H1 (cell line): Measurements from ENCODE around the gene ARHGAP24. TPM values are rescaled to one million over a fixed set of nuclear protein-coding genes. Genes with fewer than 3 reads are reported as not detected.

Experiments used
- CTCF ChIA-PET: fragments of 300-600 bp; sonication (Branson Sonifier 250); formaldehyde crosslinking; loops from one replicate; lab custom pipeline; 2021; ENCODE audit not compliant: partially characterized antibody; lab: Charles Lee
- POLR2A ChIA-PET: fragments of 300-600 bp; sonication (Branson Sonifier 250); formaldehyde crosslinking; loops from one replicate; lab custom pipeline; 2021; ENCODE audit warnings: inconsistent platforms; ENCODE audit not compliant: partially characterized antibody; lab: Charles Lee
- DNase-seq, 2 experiments: peaks; one replicate each; pipeline versions ENCODE4 v3.0.0 to v3.0.0-alpha.2; 2010 to 2022; ENCODE audit warnings: low spot score in 2 of 2, low read depth in 1 of 2, mixed read lengths in 1 of 2
- FAIRE-seq: peaks from 2 replicates; lab custom pipeline; 2011; peaks lifted over from hg19 to GRCh38; lab: Jason Lieb, UNC
- H2AFZ ChIP-seq: 2 replicates; pipeline ENCODE4 v1.8.1; 2012; ENCODE audit warnings: low read length, inconsistent platforms
- H2AK5ac ChIP-seq: 2 replicates; pipeline ENCODE4 v1.6.1; 2013; ENCODE audit warnings: low read depth, low read length
- H2BK120ac ChIP-seq: replicated peaks from 2 replicates; pipeline ENCODE3; 2013; ENCODE audit warnings: low read depth, low read length, inconsistent platforms
- H2BK12ac ChIP-seq: 2 replicates; pipeline ENCODE4 v1.6.1; 2013; ENCODE audit warnings: low read depth, low read length
- H2BK15ac ChIP-seq: 2 replicates; pipeline ENCODE4 v1.6.1; 2013; ENCODE audit warnings: low read length
- H2BK20ac ChIP-seq: 2 replicates; pipeline ENCODE4 v1.6.1; 2013; ENCODE audit warnings: low read length
- H2BK5ac ChIP-seq: 2 replicates; pipeline ENCODE4 v1.6.1; 2013; ENCODE audit warnings: low read depth, low read length
- H3K14ac ChIP-seq: 2 replicates; pipeline ENCODE4 v1.6.1; 2013; ENCODE audit warnings: inconsistent platforms; ENCODE audit not compliant: insufficient read length
- H3K18ac ChIP-seq: 2 replicates; pipeline ENCODE4 v1.6.1; 2013; ENCODE audit warnings: low read length; ENCODE audit errors: extremely low read depth
- H3K23ac ChIP-seq: 2 replicates; pipeline ENCODE4 v1.6.1; 2013; ENCODE audit warnings: inconsistent platforms; ENCODE audit not compliant: insufficient read length
- H3K23me2 ChIP-seq: 2 replicates; pipeline ENCODE4 v1.6.1; 2013; ENCODE audit warnings: low read depth, low read length
- H3K27ac ChIP-seq: 2 replicates; pipeline ENCODE4 v1.6.1; 2011; ENCODE audit warnings: low read depth, low read length, inconsistent platforms
- H3K27me3 ChIP-seq, 4 experiments: replicated peaks in 1 of 4; 1 replicate in 1 of 4; 2 replicates in 3 of 4; pipeline versions ENCODE4 v1.6.1 to v1.8.1; 2011 to 2013; ENCODE audit warnings: low read length in 3 of 4, mild to moderate bottlenecking in 3 of 4, inconsistent platforms in 2 of 4, mixed read lengths in 2 of 4, moderate library complexity in 1 of 4; ENCODE audit not compliant: control insufficient read depth in 3 of 4, insufficient read depth in 3 of 4; ENCODE audit errors: extremely low read depth in 1 of 4
- H3K36me3 ChIP-seq, 4 experiments: 2 replicates each; pipeline versions ENCODE4 v1.6.1 to v1.8.1; 2011 to 2013; ENCODE audit warnings: mild to moderate bottlenecking in 4 of 4, low read length in 3 of 4, moderate library complexity in 2 of 4, control low read depth in 1 of 4, inconsistent platforms in 1 of 4; ENCODE audit not compliant: insufficient read depth in 4 of 4, control insufficient read depth in 2 of 4
- H3K4ac ChIP-seq: replicated peaks from 2 replicates; pipeline ENCODE3; 2013; ENCODE audit warnings: low read length, low read depth, mixed read lengths, inconsistent platforms; ENCODE audit not compliant: insufficient read length
- H3K4me1 ChIP-seq, 4 experiments: replicated peaks in 1 of 4; 1 replicate in 1 of 4; 2 replicates in 3 of 4; pipeline versions ENCODE4 v1.6.1 to v1.8.1; 2011 to 2013; ENCODE audit warnings: low read length in 3 of 4, inconsistent platforms in 2 of 4, mixed read lengths in 1 of 4; ENCODE audit not compliant: insufficient read depth in 4 of 4, control insufficient read depth in 3 of 4
- H3K4me2 ChIP-seq, 2 experiments: 2 replicates each; pipeline versions ENCODE4 v1.6.1 to v1.8.1; 2011 to 2013; ENCODE audit warnings: low read depth in 2 of 2, low read length in 2 of 2, control low read depth in 1 of 2, inconsistent platforms in 1 of 2, mild to moderate bottlenecking in 1 of 2; ENCODE audit not compliant: insufficient read depth in 1 of 2
- H3K4me3 ChIP-seq, 4 experiments: fragments of 200-600, 300-600 bp in 1 of 4; sonication (generic), shearing (Covaris generic), sonication (Bioruptor Twin) in 1 of 4; 2 replicates each; pipeline versions ENCODE4 v1.5.1 to v1.8.1; 2011 to 2016; ENCODE audit warnings: low read length in 4 of 4, low read depth in 3 of 4, control low read depth in 2 of 4, inconsistent platforms in 2 of 4, mild to moderate bottlenecking in 2 of 4, mixed read lengths in 1 of 4, moderate library complexity in 1 of 4; ENCODE audit not compliant: insufficient read depth in 2 of 4; ENCODE audit errors: extremely low read depth in 1 of 4
- H3K56ac ChIP-seq: replicated peaks from 2 replicates; pipeline ENCODE3; 2013; ENCODE audit warnings: low read depth, mild to moderate bottlenecking, mixed read lengths, low read length, inconsistent platforms; ENCODE audit not compliant: insufficient read length
- H3K79me1 ChIP-seq: 2 replicates; pipeline ENCODE4 v1.6.1; 2013; ENCODE audit warnings: low read depth, low read length, control low read depth
- H3K79me2 ChIP-seq, 2 experiments: 2 replicates each; pipeline versions ENCODE4 v1.6.1 to v1.8.1; 2012 to 2013; ENCODE audit warnings: low read length in 2 of 2, mild to moderate bottlenecking in 2 of 2, inconsistent platforms in 1 of 2; ENCODE audit not compliant: insufficient read depth in 2 of 2, control insufficient read depth in 1 of 2
- H3K9ac ChIP-seq, 4 experiments: replicated peaks in 1 of 4; 1 replicate in 1 of 4; 2 replicates in 3 of 4; pipeline versions ENCODE4 v1.6.1 to v1.8.1; 2011 to 2013; ENCODE audit warnings: low read depth in 3 of 4, low read length in 3 of 4, control low read depth in 2 of 4, mild to moderate bottlenecking in 2 of 4, moderate library complexity in 2 of 4, inconsistent platforms in 1 of 4; ENCODE audit errors: extremely low read depth in 1 of 4
- H3K9me3 ChIP-seq, 2 experiments: 2 replicates each; pipeline versions ENCODE4 v1.6.1 to v1.8.1; 2012 to 2013; ENCODE audit warnings: mild to moderate bottlenecking in 2 of 2, moderate library complexity in 2 of 2, control low read depth in 1 of 2, inconsistent platforms in 1 of 2, low read depth in 1 of 2, low read length in 1 of 2, mixed read lengths in 1 of 2; ENCODE audit not compliant: insufficient read depth in 2 of 2
- H4K20me1 ChIP-seq, 2 experiments: replicated peaks in 1 of 2; 2 replicates each; pipeline versions ENCODE3 to v1.8.1; 2011 to 2013; ENCODE audit warnings: inconsistent platforms in 2 of 2, low read length in 2 of 2, mild to moderate bottlenecking in 1 of 2; ENCODE audit not compliant: insufficient read depth in 2 of 2, control insufficient read depth in 1 of 2
- H4K5ac ChIP-seq: 2 replicates; pipeline ENCODE4 v1.6.1; 2013; ENCODE audit warnings: low read length, low read depth, mixed read lengths, inconsistent platforms; ENCODE audit not compliant: insufficient read length
- H4K8ac ChIP-seq: 2 replicates; pipeline ENCODE4 v1.8.0; 2013; ENCODE audit warnings: mild to moderate bottlenecking, moderate library complexity, low read length, inconsistent platforms; ENCODE audit not compliant: insufficient read depth; ENCODE audit errors: extremely low read depth
- H4K91ac ChIP-seq: replicated peaks from 2 replicates; pipeline ENCODE3; 2013; ENCODE audit warnings: low read length, mixed read lengths, inconsistent platforms; ENCODE audit not compliant: insufficient read length
- FOSL1 ChIP-seq: IDR thresholded peaks from 2 replicates; pipeline ENCODE4 v1.6.1; 2011; ENCODE audit warnings: mild to moderate bottlenecking, low read depth, low read length, moderate library complexity; ENCODE audit not compliant: insufficient read depth
- RFX5 ChIP-seq: IDR thresholded peaks from 2 replicates; pipeline ENCODE4 v1.6.1; 2011; ENCODE audit warnings: low read depth, low read length, improper control_type of control experiment, borderline replicate concordance
- SUZ12 ChIP-seq: fragments of 200-600 bp; sonication (generic); IDR thresholded peaks from 2 replicates; pipeline ENCODE4 v1.6.1; 2012; ENCODE audit warnings: mild to moderate bottlenecking, inconsistent platforms, low read length, moderate library complexity, mixed read lengths
- TCF12 ChIP-seq: IDR thresholded peaks from 2 replicates; pipeline ENCODE4 v1.6.1; 2011; ENCODE audit warnings: low read depth, mild to moderate bottlenecking, low read length
- WGBS, 2 experiments: shearing (Covaris generic) in 1 of 2; methylation state at CpG; one replicate each; pipeline versions ENCODE4 v1.1.6 to v1.1.7; 2013 to 2015; ENCODE audit warnings: low lambda C conversion rate in 2 of 2, mixed read lengths in 2 of 2, inconsistent platforms in 1 of 2, low coverage in 1 of 2, missing lambda C conversion rate in 1 of 2; ENCODE audit not compliant: insufficient replicate concordance in 2 of 2, insufficient coverage in 1 of 2, insufficient read length in 1 of 2; ENCODE audit errors: extremely low coverage in 1 of 2, missing lambda C conversion rate in 1 of 2; 5-methylcytosine and 5-hydroxymethylcytosine counted together
- polyA plus RNA-seq, 7 experiments: library from polyadenylated mRNA; depleted of rRNA in 3 of 7; stranded (reverse) in 5 of 7; unstranded in 2 of 7; fragments of >200 nt in 5 of 7; fragments of 200-250 nt in 2 of 7; gene quantifications; 1 replicate in 5 of 7; 2 replicates in 1 of 7; 4 replicates in 1 of 7; pipeline versions ENCODE4 v1.2.1 to v1.2.3, GENCODE V29; 2011 to 2013; ENCODE audit warnings: missing spikeins in 2 of 7, mixed read lengths in 2 of 7
- total RNA-seq: library from RNA; stranded (reverse); fragmentation: NEBNext Ultra II Directional; extraction: Animal tissue kit (Norgen Biotek cat#: 25700); gene quantifications from 2 replicates; pipeline ENCODE4 v1.2.1, GENCODE V29; 2021
- TF ChIP-seq, protein P1 (sequence below): IDR thresholded peaks from 2 replicates; pipeline ENCODE4 v1.6.1; 2011; ENCODE audit warnings: low read length, improper control_type of control experiment

Gene ARHGAP24
- total and polyA plus RNA-seq, 2 of the 8 experiments (the other 6 are each of a cell fraction or from before 2014, with no cell fraction given) = 0.08 to 0.50 TPM

DNA sequence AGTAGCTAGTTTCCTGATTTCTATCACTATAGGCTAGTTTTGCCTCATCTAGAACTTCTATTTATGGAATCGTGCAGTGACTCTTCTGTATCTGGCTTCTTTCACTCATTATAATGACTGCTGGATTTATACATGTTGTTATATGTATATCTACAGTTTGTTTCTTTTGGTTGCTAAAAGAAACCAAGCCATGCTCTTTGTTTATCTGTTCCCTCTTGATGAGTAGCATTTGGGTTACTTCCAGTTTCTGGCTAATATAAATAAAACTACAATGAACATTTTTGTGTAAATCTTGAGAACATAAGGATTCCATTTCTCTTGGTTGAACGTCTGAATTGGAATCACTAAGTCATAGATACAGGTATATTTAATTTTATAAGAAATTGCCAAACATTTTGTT lies 73.9 kb downstream of the ARHGAP24 start:
- Histone ChIP-seq H2BK20ac (no peak overlapping the region), H3K36me3 (no peaks in the 10 kb centered on the region), H3K9me3 (peaks cover 0 to 3% of the 10 kb centered on the region in 2 experiments; a peak in 1 of 4 replicates), H3K79me2 (no peaks in the 10 kb centered on the region), H2BK120ac (no peak overlapping the region), H3K14ac (no peak overlapping the region), H2BK5ac (no peak overlapping the region), H2AFZ (no peak overlapping the region), H3K4me1 (no peaks in the 10 kb centered on the region), H2BK12ac (no peak overlapping the region), H3K27ac (no peak overlapping the region), H2BK15ac (no peak overlapping the region), H3K23me2 (no peaks in the 10 kb centered on the region), H3K56ac (no peak overlapping the region), H4K91ac (no peak overlapping the region), H2AK5ac (no peak overlapping the region), H3K18ac (no peak overlapping the region), H4K5ac (no peak overlapping the region), H3K79me1 (no peaks in the 10 kb centered on the region), H3K4me2 (no peak overlapping the region), H3K23ac (no peak overlapping the region), H4K8ac (no peak overlapping the region), H3K4ac (no peak overlapping the region), H4K20me1 (no peaks in the 10 kb centered on the region), H3K9ac (no peak overlapping the region), H3K4me3 (no peak overlapping the region), H3K27me3 (no peaks in the 10 kb centered on the region)
- FAIRE-seq (no peak), DNase-seq (no peak)
- TF ChIP-seq, protein P1, sequence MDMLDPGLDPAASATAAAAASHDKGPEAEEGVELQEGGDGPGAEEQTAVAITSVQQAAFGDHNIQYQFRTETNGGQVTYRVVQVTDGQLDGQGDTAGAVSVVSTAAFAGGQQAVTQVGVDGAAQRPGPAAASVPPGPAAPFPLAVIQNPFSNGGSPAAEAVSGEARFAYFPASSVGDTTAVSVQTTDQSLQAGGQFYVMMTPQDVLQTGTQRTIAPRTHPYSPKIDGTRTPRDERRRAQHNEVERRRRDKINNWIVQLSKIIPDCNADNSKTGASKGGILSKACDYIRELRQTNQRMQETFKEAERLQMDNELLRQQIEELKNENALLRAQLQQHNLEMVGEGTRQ = no peak
- TF ChIP-seq SUZ12 (no peak), TCF12 (no peak), RFX5 (no peak), FOSL1 (no peak)
- POLR2A ChIA-PET = no interaction called here
- CTCF ChIA-PET = no interaction called here
- WGBS, 2 experiments = 85% methylated on average over 2 of the region's 2 CpGs; no CpG with 5 or more reads in 1 of the 2 experiments
